Upper lobe of left lung (tissue), 4 donors: ENCODE measurements around the gene UBE2E3.

Experiments used
- CTCF ChIP-seq, 6 experiments: fragments of 450-650 bp in 4 of 6; fragments of 200-600 bp in 2 of 6; sonication (generic) in 2 of 6; IDR thresholded peaks; one replicate each; pipeline ENCODE4 v1.5.1; 2016 to 2019; ENCODE audit warnings: antibody characterized with exemption in 6 of 6
- POLR2A ChIP-seq, 4 donors: fragments of 450-650 bp; IDR thresholded peaks; one replicate each; pipeline ENCODE4 v1.5.1; 2016 to 2017; ENCODE audit warnings: antibody characterized with exemption in 4 of 4, mild to moderate bottlenecking in 2 of 4
- POLR2AphosphoS5 ChIP-seq, 2 donors: sonication (generic); formaldehyde crosslinking; IDR thresholded peaks; one replicate each; pipeline ENCODE4 v1.5.1; 2017; ENCODE audit warnings: antibody characterized with exemption in 2 of 2

GRCh38 chr2:181052523-181052891 is 72.1 kb downstream of the UBE2E3 start:
- TF ChIP-seq POLR2A (IDR thresholded peaks at IDR 0.05) (no peak), CTCF (IDR thresholded peaks at IDR 0.05) (no peak), POLR2AphosphoS5 (IDR thresholded peaks at IDR 0.05) (no peak)
